Hepatocyte (in vitro differentiated cells): ENCODE results near the gene ANKS1B. TPM values are rescaled to one million over a fixed set of nuclear protein-coding genes. Genes with fewer than 3 reads are reported as not detected.

ENCODE experiments used
- DNase-seq: peaks from one replicate; pipeline ENCODE4 v3.0.0-alpha.2; 2016; ENCODE audit warnings: low spot score
- H2AFZ ChIP-seq: fragments of 200-600 bp; sonication (generic); 2 replicates; pipeline ENCODE4 v1.6.0; 2016; ENCODE audit warnings: antibody characterized with exemption, mild to moderate bottlenecking
- H3K27ac ChIP-seq: fragments of 200-600 bp; sonication (generic); 2 replicates; pipeline ENCODE4 v1.5.1; 2016; ENCODE audit warnings: mild to moderate bottlenecking
- H3K27me3 ChIP-seq: fragments of 200-600 bp; sonication (generic); 2 replicates; pipeline ENCODE4 v1.6.1; 2016
- H3K36me3 ChIP-seq: fragments of 200-600 bp; sonication (generic); replicated peaks from 2 replicates; pipeline ENCODE4 v1.5.1; 2016; ENCODE audit warnings: low read depth; ENCODE audit not compliant: insufficient read depth
- H3K4me1 ChIP-seq: fragments of 200-600 bp; sonication (generic); 2 replicates; pipeline ENCODE4 v1.5.1; 2016; ENCODE audit warnings: mild to moderate bottlenecking, moderate library complexity; ENCODE audit not compliant: insufficient read depth
- H3K4me2 ChIP-seq: fragments of 200-600 bp; sonication (generic); 2 replicates; pipeline ENCODE4 v1.6.0; 2016
- H3K4me3 ChIP-seq: fragments of 200-600 bp; sonication (generic); 2 replicates; pipeline ENCODE4 v1.5.1; 2016; ENCODE audit warnings: mild to moderate bottlenecking
- H3K79me2 ChIP-seq: fragments of 200-600 bp; sonication (generic); 2 replicates; pipeline ENCODE4 v1.6.0; 2017; ENCODE audit warnings: mild to moderate bottlenecking
- H3K9me2 ChIP-seq: fragments of 200-600 bp; sonication (generic); replicated peaks from 2 replicates; pipeline ENCODE4 v1.6.0; 2017; ENCODE audit warnings: mild to moderate bottlenecking; ENCODE audit not compliant: insufficient read depth
- H3K9me3 ChIP-seq: fragments of 200-600 bp; sonication (generic); 2 replicates; pipeline ENCODE4 v1.5.1; 2016; ENCODE audit warnings: low read depth, mild to moderate bottlenecking
- H4K20me1 ChIP-seq: fragments of 200-600 bp; sonication (generic); 2 replicates; pipeline ENCODE4 v1.6.0; 2016; ENCODE audit warnings: mild to moderate bottlenecking; ENCODE audit not compliant: insufficient read depth, poor library complexity, severe bottlenecking
- EZH2 ChIP-seq: fragments of 200-600 bp; sonication (generic); IDR thresholded peaks from 2 replicates; pipeline ENCODE4 v1.6.1; 2016; ENCODE audit warnings: antibody characterized with exemption, mild to moderate bottlenecking, borderline replicate concordance
- EZH2phosphoT487 ChIP-seq: fragments of 200-600 bp; sonication (generic); IDR thresholded peaks from one replicate; pipeline ENCODE4 v1.6.1; 2018; ENCODE audit warnings: antibody characterized with exemption, mild to moderate bottlenecking, low read depth, moderate library complexity; ENCODE audit not compliant: unreplicated experiment, severe bottlenecking
- WGBS: methylation state at CpG from one replicate; pipeline ENCODE4 v1.1.6; 2016; ENCODE audit warnings: low lambda C conversion rate; ENCODE audit errors: missing lambda C conversion rate; 5-methylcytosine and 5-hydroxymethylcytosine counted together
- polyA plus RNA-seq: library from polyadenylated mRNA; unstranded; fragments of >200 nt; fragmentation: Nextera tagmentation; extraction: Ambion mirVana; gene quantifications from 2 replicates; pipeline ENCODE4 v1.2.1, GENCODE V29; 2016
- total RNA-seq: library from RNA; depleted of rRNA; stranded (reverse); fragments of >200 nt; gene quantifications from 2 replicates; pipeline ENCODE4 v1.2.3, GENCODE V29; 2014
- TF ChIP-seq, protein P1 (sequence below): fragments of 200-600 bp; sonication (generic); IDR thresholded peaks from 2 replicates; pipeline ENCODE4 v1.5.1; 2016; ENCODE audit warnings: antibody characterized with exemption, mild to moderate bottlenecking; ENCODE audit not compliant: poor library complexity

Gene ANKS1B
- total and polyA plus RNA-seq, 2 experiments from 2014 or later, result 1.6 to 2.2 TPM

DNA sequence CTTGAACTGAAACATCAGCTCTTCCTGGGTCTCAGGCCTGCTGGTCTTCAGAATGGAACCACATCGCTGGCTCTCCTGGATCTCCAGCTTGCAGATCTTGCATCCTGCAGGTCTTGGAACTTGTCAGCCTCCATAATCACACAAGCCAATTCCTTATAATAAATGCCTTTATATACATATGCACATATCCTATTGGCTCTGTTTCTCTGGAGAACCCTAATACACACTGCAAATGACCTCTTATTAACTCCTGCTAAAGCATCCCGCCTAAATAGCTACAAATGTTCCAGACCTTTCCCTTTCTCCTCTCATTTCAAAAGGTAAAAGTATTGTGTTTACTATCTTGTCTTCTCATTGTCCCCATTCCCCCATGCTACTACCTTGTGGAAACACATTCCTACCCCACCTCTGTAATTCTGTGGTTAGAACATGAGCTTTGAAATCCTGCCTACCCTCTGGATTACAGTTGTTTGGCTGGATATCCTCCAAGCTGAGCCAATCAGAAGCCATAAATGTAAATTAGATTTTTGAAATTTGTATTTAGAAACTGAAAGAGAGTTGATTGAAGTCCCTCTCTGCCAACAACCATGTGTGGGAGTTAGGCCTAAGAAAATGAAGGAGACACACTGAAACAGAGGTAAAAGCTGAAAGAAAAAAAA lies 58.1 kb downstream of the ANKS1B start:
- Histone ChIP-seq H3K4me3 (no peak overlapping the region), H3K9me3 (no peaks in the 10 kb centered on the region), H3K27ac (no peak overlapping the region), H3K27me3 (no peaks in the 10 kb centered on the region), H2AFZ (no peak overlapping the region), H3K4me2 (no peak overlapping the region), H4K20me1 (no peaks in the 10 kb centered on the region), H3K36me3 (no peaks in the 10 kb centered on the region), H3K79me2 (no peaks in the 10 kb centered on the region), H3K4me1 (no peaks in the 10 kb centered on the region), H3K9me2 (no peaks in the 10 kb centered on the region)
- 100% methylated on average over 2 of the region's 2 CpGs for WGBS
- TF ChIP-seq EZH2phosphoT487 (no peak), EZH2 (no peak)
- TF ChIP-seq, protein P1, sequence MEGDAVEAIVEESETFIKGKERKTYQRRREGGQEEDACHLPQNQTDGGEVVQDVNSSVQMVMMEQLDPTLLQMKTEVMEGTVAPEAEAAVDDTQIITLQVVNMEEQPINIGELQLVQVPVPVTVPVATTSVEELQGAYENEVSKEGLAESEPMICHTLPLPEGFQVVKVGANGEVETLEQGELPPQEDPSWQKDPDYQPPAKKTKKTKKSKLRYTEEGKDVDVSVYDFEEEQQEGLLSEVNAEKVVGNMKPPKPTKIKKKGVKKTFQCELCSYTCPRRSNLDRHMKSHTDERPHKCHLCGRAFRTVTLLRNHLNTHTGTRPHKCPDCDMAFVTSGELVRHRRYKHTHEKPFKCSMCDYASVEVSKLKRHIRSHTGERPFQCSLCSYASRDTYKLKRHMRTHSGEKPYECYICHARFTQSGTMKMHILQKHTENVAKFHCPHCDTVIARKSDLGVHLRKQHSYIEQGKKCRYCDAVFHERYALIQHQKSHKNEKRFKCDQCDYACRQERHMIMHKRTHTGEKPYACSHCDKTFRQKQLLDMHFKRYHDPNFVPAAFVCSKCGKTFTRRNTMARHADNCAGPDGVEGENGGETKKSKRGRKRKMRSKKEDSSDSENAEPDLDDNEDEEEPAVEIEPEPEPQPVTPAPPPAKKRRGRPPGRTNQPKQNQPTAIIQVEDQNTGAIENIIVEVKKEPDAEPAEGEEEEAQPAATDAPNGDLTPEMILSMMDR, result no peak
- no peak for DNase-seq

DNA sequence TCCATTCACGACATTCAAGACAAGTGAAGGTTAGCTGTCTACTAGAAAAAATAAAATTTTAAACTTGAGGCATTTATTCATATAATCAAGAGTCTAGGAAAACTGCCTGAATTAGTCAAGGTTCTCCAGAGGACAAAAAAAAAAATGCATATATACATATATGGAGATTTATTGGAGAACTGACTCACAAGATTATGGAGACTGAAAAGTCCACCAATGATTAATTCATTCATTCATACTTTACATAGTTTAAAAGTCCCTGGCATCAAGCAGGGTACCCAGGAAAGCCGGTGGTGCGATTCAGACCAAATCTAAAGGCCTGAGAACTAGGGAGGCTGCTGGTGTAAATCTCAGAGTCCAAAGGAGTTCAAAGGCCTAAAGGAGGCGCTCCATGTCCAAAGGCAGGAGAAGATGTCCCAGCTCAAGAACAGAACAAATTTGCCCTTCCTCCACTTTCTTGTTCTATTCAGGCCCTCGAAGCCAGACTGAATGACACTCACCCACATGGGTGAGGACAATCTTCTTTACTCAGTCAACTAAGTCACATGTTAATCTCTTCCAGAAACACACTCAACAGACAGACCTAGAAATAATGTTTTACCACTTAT lies 64.3 kb downstream of the ANKS1B start:
- H3K9me3 ChIP-seq, result no peaks in the 10 kb centered on the region
- H3K4me3 ChIP-seq, result no peak overlapping the region
- no peaks in the 10 kb centered on the region for H3K27me3 ChIP-seq
- H2AFZ ChIP-seq, result no peak overlapping the region
- H3K4me2 ChIP-seq, result no peak overlapping the region
- H3K79me2 ChIP-seq, result no peaks in the 10 kb centered on the region
- DNase-seq, result no peak
- no peaks in the 10 kb centered on the region for H3K4me1 ChIP-seq
- H3K9me2 ChIP-seq, result no peaks in the 10 kb centered on the region
- H4K20me1 ChIP-seq, result no peaks in the 10 kb centered on the region
- 85% methylated on average over 5 of the region's 5 CpGs for WGBS
- TF ChIP-seq, protein P1, result no peak
- TF ChIP-seq EZH2, result no peak
- TF ChIP-seq EZH2phosphoT487, result no peak
- H3K36me3 ChIP-seq, result no peaks in the 10 kb centered on the region
- no peak overlapping the region for H3K27ac ChIP-seq

DNA sequence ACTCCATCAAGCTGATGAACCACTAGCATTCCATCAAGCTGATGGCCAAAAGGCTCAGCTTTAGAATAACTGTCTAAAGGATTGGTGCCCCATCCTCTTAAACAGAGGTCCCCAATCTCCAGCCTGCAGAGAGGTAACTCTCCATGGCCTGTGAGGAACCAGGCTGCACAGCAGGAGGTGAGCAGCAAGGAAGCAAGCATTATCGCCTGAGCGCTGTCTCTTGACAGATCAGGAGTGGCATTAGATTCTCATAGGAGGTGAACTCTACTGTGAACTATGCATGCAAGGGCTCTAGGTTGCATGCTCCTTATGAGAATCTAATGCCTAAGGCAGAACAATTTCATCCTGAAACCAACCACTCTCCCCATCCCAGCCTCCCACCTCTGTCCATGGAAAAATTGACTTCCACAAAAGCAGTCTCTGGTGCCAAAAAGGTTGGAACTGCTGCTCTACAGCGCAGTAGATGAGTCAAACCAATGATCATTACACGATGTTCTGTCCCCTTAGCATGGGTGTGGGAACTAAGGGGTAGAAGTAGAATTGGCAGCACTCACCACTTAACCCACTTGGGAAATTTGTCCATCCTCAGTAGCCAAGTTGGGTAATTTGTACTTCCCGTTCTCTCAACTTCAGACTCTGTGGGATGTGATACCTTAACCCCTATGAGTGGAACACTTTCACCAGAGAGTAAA lies 66.9 kb downstream of the ANKS1B start:
- Histone ChIP-seq H3K4me1 (no peaks in the 10 kb centered on the region), H3K4me2 (no peak overlapping the region), H3K4me3 (no peak overlapping the region), H3K9me3 (no peaks in the 10 kb centered on the region), H2AFZ (no peak overlapping the region), H3K27me3 (no peaks in the 10 kb centered on the region), H3K9me2 (no peaks in the 10 kb centered on the region), H3K36me3 (no peaks in the 10 kb centered on the region), H3K79me2 (no peaks in the 10 kb centered on the region), H3K27ac (no peak overlapping the region), H4K20me1 (no peaks in the 10 kb centered on the region)
- TF ChIP-seq, protein P1, result no peak
- TF ChIP-seq EZH2phosphoT487 (no peak), EZH2 (no peak)
- WGBS, result 90% methylated on average over 5 of the region's 5 CpGs
- no peak for DNase-seq
